AG04449 (cell line): ENCODE results near the gene ASIC1.

ENCODE experiments used
- CTCF ChIA-PET: fragments of 350-600 bp; formaldehyde crosslinking; extraction: SDS; loops from one replicate; lab custom pipeline; 2021; ENCODE audit warnings: antibody characterized with exemption; lab: Yijun Ruan, JAX
- POLR2A ChIA-PET: fragments of 400-600, 350-600 bp; formaldehyde crosslinking; extraction: SDS; loops from one replicate; lab custom pipeline; 2020; ENCODE audit warnings: antibody characterized with exemption, inconsistent platforms; lab: Yijun Ruan, JAX
- DNase-seq: peaks from one replicate; pipeline ENCODE4 v3.0.0-alpha.2; 2010; ENCODE audit warnings: low read depth, low spot score
- H3K4me3 ChIP-seq: 2 replicates; pipeline ENCODE4 v1.5.1; 2011; ENCODE audit warnings: low read depth, mild to moderate bottlenecking, control low read depth, low read length
- TF ChIP-seq, protein P1 (sequence below): IDR thresholded peaks from one replicate; pipeline ENCODE4 v1.5.1; 2011; ENCODE audit warnings: mild to moderate bottlenecking, moderate library complexity, low read length, control low read depth, inconsistent platforms; ENCODE audit not compliant: insufficient read depth; ENCODE audit errors: missing control alignments

Gene ASIC1

DNA sequence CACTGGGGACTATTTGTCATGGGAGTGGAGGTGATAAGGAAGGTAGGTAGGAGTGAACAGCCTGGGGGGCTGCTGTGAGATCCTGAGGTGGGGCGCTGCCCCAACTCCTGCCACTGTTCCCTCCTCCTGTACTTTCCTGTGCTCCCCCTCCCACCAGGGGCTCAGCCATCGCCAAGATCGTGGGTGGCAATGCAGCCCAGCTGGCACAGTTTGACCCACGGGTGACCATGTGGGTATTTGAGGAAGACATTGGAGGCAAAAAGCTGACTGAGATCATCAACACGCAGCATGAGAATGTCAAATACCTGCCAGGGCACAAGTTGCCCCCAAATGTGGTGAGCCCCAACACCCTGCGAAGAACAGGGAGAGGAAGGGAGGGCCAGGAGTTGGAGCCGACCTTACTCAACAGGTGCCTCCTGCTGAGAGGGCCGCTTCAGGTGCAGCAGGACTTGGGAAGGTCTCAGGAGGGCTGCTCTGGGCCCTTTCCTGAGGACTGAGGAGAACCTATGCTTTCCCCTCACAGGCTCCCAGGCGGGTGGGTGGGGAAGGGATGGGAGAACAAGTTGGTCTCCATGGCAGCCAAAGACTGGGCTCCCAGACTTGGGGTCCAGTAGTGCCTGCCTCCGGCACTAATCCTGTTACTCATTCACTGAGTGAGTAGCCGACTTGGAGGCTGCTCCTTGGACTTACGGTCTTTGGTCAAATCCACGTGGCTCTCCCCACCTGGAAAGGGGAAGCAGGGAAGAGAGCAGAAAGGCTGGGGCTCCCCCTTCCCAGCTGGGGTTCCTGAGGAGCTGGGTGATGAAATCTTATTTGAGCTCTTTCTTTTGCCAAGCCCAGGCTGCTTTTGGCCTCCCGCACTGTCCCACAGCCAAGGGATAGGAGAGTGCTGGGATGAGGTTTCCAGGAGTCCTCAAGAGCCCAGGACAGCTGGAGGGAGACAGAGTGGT, 47.3 kb downstream of the ASIC1 start:
- ChIA-PET POLR2A (interaction anchor here (0.6 to 3.0 kb wide), 2 partner anchors 7 to 60 kb away, joined by 3 to 17 read pairs; partner anchors contain the start of gene COX14), CTCF (interaction anchor here (1.0 to 7.0 kb wide), 8 partner anchors 5 to 210 kb away, joined by 3 to 144 read pairs (median 8); partner anchors contain the start of genes COX14 and SMARCD1)
- no peak overlapping the region for H3K4me3 ChIP-seq
- TF ChIP-seq, protein P1, sequence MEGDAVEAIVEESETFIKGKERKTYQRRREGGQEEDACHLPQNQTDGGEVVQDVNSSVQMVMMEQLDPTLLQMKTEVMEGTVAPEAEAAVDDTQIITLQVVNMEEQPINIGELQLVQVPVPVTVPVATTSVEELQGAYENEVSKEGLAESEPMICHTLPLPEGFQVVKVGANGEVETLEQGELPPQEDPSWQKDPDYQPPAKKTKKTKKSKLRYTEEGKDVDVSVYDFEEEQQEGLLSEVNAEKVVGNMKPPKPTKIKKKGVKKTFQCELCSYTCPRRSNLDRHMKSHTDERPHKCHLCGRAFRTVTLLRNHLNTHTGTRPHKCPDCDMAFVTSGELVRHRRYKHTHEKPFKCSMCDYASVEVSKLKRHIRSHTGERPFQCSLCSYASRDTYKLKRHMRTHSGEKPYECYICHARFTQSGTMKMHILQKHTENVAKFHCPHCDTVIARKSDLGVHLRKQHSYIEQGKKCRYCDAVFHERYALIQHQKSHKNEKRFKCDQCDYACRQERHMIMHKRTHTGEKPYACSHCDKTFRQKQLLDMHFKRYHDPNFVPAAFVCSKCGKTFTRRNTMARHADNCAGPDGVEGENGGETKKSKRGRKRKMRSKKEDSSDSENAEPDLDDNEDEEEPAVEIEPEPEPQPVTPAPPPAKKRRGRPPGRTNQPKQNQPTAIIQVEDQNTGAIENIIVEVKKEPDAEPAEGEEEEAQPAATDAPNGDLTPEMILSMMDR = no peak
- no peak for DNase-seq

DNA sequence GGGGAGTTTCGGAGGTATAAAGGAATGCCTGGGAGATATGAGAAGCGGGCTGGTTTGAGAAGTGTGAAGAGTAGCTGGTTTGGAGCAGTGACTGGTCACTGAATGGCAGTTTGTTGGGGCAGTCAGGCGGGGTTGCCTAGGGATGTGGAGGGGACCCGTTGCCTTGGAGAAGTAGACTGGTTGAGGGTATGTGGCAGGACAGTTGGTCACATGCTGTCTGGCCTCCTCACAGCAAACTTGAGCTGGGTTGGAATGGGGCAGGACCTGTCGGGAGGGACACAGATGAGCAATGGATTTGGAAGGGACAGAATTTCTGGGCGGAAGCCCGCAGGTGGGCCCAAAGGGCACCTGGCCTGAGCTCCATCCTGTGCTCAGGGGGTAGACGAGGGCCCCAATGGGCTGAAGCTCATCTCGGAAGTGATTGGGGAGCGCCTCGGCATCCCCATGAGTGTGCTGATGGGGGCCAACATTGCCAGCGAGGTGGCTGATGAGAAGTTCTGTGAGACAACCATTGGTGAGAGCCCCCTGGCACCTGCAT, 48.6 kb downstream of the ASIC1 start:
- CTCF ChIA-PET = interaction anchor here (0.5 to 1.2 kb wide), 4 partner anchors 18 to 215 kb away, joined by 3 read pairs; no protein-coding TSS in a partner anchor
- DNase-seq = no peak
- POLR2A ChIA-PET = no interaction called here

DNA sequence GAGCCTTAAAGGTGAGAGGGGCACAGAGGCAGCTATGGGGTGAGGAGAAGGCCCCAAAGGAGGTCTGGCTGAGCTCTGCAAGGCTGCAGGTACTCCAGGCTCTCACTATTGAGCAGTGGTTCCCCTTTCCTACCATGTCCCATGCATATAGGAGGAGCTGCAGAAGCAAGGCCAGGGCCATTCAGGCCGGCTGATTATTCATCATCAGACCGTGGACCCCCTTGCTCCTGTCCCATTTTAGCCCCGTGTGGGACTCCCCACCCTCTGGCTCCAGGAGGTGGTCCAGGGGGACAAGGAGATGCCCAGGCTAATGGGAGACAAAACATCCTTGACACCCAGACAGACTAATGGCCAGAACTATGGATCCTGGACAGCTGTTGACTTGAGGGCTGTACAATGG, 49.5 kb downstream of the ASIC1 start:
- no peak for DNase-seq
- TF ChIP-seq, protein P1 = no peak
- ChIA-PET CTCF (interaction anchor here (1.0 to 6.2 kb wide), 4 partner anchors 6 to 56 kb away, joined by 3 to 144 read pairs (median 3); partner anchors contain the start of gene GPD1), POLR2A (no interaction called here)
- no peak overlapping the region for H3K4me3 ChIP-seq

More for the DNA sequence above, 48.6 kb downstream of the ASIC1 start:
- H3K4me3 ChIP-seq = no peak overlapping the region
- TF ChIP-seq, protein P1 = no peak

DNA sequence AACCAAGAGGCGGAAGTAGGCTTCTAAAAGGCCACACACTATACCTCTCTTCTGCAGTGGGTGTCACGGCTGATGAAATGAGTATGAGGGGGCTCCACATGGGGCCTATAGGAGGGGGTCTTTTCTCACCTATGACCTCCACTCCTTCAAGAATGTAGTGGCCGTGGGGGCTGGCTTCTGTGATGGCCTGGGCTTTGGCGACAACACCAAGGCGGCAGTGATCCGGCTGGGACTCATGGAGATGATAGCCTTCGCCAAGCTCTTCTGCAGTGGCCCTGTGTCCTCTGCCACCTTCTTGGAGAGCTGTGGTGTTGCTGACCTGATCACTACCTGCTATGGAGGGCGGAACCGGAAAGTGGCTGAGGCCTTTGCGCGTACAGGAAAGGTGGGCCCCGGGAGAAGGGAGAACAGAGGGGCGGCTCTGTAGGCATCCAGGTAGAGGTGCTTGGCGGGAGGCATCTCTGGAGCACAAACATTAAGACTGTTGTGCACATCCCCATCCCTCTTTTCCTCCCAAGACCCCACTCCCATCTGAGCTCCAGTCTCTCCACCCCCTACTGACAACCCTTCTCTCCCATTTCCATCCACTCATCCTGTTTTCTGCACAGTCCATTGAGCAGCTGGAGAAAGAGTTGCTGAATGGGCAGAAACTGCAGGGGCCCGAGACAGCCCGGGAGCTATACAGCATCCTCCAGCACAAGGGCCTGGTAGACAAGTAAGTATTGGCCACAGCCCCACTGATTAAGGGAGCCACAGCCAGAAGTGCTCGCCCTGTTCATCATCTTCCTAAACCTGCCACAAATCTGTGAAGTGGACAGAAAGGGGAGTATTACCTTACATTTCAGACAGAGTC, 50.2 kb downstream of the ASIC1 start:
- ChIA-PET POLR2A (no interaction called here), CTCF (interaction anchor here (0.6 to 6.2 kb wide), 9 partner anchors 7 to 66 kb away, joined by 3 to 144 read pairs (median 3); partner anchors contain the start of genes GPD1 and SMARCD1)
- DNase-seq = no peak
- TF ChIP-seq, protein P1 = no peak
- no peak overlapping the region for H3K4me3 ChIP-seq

DNA sequence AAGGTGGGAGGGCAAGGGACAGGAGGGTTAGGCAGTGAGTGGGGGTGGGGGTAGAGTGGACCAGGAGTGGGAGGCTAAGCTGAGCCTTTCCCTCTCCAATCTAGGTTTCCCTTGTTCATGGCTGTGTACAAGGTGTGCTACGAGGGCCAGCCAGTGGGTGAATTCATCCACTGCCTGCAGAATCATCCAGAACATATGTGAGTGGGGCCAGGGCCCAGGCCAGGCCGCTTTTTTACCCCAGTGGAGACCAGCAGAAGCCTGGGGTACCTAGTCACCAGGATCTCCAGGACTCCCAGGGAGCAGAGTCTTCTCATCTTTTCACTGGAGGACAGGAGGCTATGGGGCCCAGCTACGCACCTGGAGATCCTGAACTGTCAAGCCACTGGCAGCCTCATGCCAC, 51.9 kb downstream of the ASIC1 start:
- TF ChIP-seq, protein P1 = no peak
- ChIA-PET POLR2A (interaction anchor here (0.7 kb wide), 1 partner anchor 18 kb away, joined by 4 read pairs; no protein-coding TSS in a partner anchor), CTCF (interaction anchor here (1.2 to 6.2 kb wide), 13 partner anchors 8 to 205 kb away, joined by 3 to 144 read pairs (median 25); partner anchors contain the start of genes CERS5, GPD1 and SMARCD1)

More for the DNA sequence above, 51.9 kb downstream of the ASIC1 start:
- no peak for DNase-seq
- H3K4me3 ChIP-seq = no peak overlapping the region
